Liver (tissue), 9 donors: ENCODE data around the gene CHD5. TPM values are rescaled to one million over a fixed set of nuclear protein-coding genes. Genes with fewer than 3 reads are reported as not detected.
A peak's percentile ranks its signal among the peaks of the same experiment; 100 is the strongest.

Experiments used
- DNase-seq: peaks from one replicate; pipeline ENCODE4 v3.0.0-alpha.2; 2017; ENCODE audit warnings: low spot score
- H3K27ac ChIP-seq, 2 donors: one replicate each; pipeline ENCODE4 v1.7.0; 2013; ENCODE audit warnings: inconsistent platforms in 2 of 2, low read length in 2 of 2, control low read depth in 1 of 2, low read depth in 1 of 2, mild to moderate bottlenecking in 1 of 2
- H3K27me3 ChIP-seq, 4 donors: one replicate each; pipeline versions ENCODE4 v1.6.1 to v1.7.0; 2013; ENCODE audit warnings: low read length in 3 of 4, inconsistent platforms in 1 of 4, mild to moderate bottlenecking in 1 of 4, moderate library complexity in 1 of 4; ENCODE audit not compliant: control insufficient read depth in 4 of 4, insufficient read depth in 4 of 4
- H3K36me3 ChIP-seq, 4 donors: one replicate each; pipeline versions ENCODE4 v1.6.1 to v1.7.0; 2013; ENCODE audit warnings: low read length in 3 of 4, mild to moderate bottlenecking in 3 of 4, low read depth in 1 of 4, moderate library complexity in 1 of 4; ENCODE audit not compliant: control insufficient read depth in 4 of 4, insufficient read depth in 3 of 4
- H3K4me1 ChIP-seq, 4 donors: one replicate each; pipeline versions ENCODE4 v1.6.1 to v1.7.0; 2013; ENCODE audit warnings: low read length in 3 of 4, mild to moderate bottlenecking in 3 of 4, moderate library complexity in 1 of 4; ENCODE audit not compliant: control insufficient read depth in 4 of 4, insufficient read depth in 4 of 4
- H3K4me3 ChIP-seq, 3 donors: one replicate each; pipeline versions ENCODE4 v1.6.1 to v1.7.0; 2013; ENCODE audit warnings: low read length in 3 of 3, control low read depth in 1 of 3, low read depth in 1 of 3, mild to moderate bottlenecking in 1 of 3
- H3K9ac ChIP-seq, 2 donors: one replicate each; pipeline ENCODE4 v1.7.0; 2013; ENCODE audit warnings: low read length in 2 of 2, mild to moderate bottlenecking in 2 of 2, moderate library complexity in 2 of 2, control low read depth in 1 of 2, low read depth in 1 of 2
- H3K9me3 ChIP-seq, 4 donors: one replicate each; pipeline versions ENCODE4 v1.6.1 to v1.7.0; 2013; ENCODE audit warnings: low read length in 3 of 4; ENCODE audit not compliant: control insufficient read depth in 4 of 4
- CTCF ChIP-seq: fragments of 150-350 bp; IDR thresholded peaks from 2 replicates; pipeline ENCODE4 v1.5.1; 2017; ENCODE audit warnings: improper control_type of control experiment, low read depth, low read length; ENCODE audit not compliant: missing input control
- EGR1 ChIP-seq, 2 donors: IDR thresholded peaks; 2 replicates each; pipeline ENCODE4 v1.6.1; 2016 to 2018; ENCODE audit warnings: antibody characterized with exemption in 2 of 2, low read depth in 2 of 2
- FOXA1 ChIP-seq: IDR thresholded peaks from 2 replicates; pipeline ENCODE4 v1.6.1; 2016; ENCODE audit warnings: antibody characterized with exemption
- FOXA2 ChIP-seq: IDR thresholded peaks from 2 replicates; pipeline ENCODE4 v1.6.1; 2016; ENCODE audit warnings: antibody characterized with exemption
- GABPA ChIP-seq, 2 donors: IDR thresholded peaks in 1 of 2; conservative IDR thresholded peaks in 1 of 2; 2 replicates each; pipeline ENCODE4 v1.6.1; 2016; ENCODE audit warnings: antibody characterized with exemption in 2 of 2, mild to moderate bottlenecking in 1 of 2, moderate library complexity in 1 of 2
- HNF4A ChIP-seq, 2 donors: conservative IDR thresholded peaks; 2 replicates each; pipeline ENCODE4 v1.6.1; 2016; ENCODE audit warnings: antibody characterized with exemption in 2 of 2, mild to moderate bottlenecking in 2 of 2
- HNF4G ChIP-seq: IDR thresholded peaks from 2 replicates; pipeline ENCODE4 v1.6.1; 2016; ENCODE audit warnings: antibody characterized with exemption
- JUND ChIP-seq, 2 donors: IDR thresholded peaks; 2 replicates each; pipeline ENCODE4 v1.6.1; 2016; ENCODE audit warnings: antibody characterized with exemption in 2 of 2
- NR2F2 ChIP-seq: IDR thresholded peaks from 2 replicates; pipeline ENCODE4 v1.6.1; 2016; ENCODE audit warnings: antibody characterized with exemption
- RAD21 ChIP-seq, 2 donors: IDR thresholded peaks; 2 replicates each; pipeline ENCODE4 v1.6.1; 2016; ENCODE audit warnings: antibody characterized with exemption in 2 of 2, mild to moderate bottlenecking in 2 of 2
- SP1 ChIP-seq: IDR thresholded peaks from 2 replicates; pipeline ENCODE4 v1.6.1; 2018; ENCODE audit warnings: antibody characterized with exemption, mild to moderate bottlenecking
- TAF1 ChIP-seq: conservative IDR thresholded peaks from 2 replicates; pipeline ENCODE4 v1.6.1; 2016; ENCODE audit warnings: antibody characterized with exemption, mild to moderate bottlenecking
- YY1 ChIP-seq: IDR thresholded peaks from 2 replicates; pipeline ENCODE4 v1.6.1; 2016; ENCODE audit warnings: antibody characterized with exemption, mild to moderate bottlenecking
- whole genome bisulfite sequencing: extraction: QIAGEN DNeasy Blood & Tissue Kit; methylation state at CpG from one replicate; pipeline ENCODE4 v1.1.7; 2013; 5-methylcytosine and 5-hydroxymethylcytosine counted together
- polyA plus RNA-seq, 2 donors: library from polyadenylated mRNA; stranded (reverse) in 1 of 2; unstranded in 1 of 2; fragments of 200-250 nt in 1 of 2; fragments of >200 nt in 1 of 2; fragmentation: Nextera tagmentation in 1 of 2; extraction: Ambion mirVana in 1 of 2; gene quantifications; one replicate each; pipeline versions ENCODE4 v1.2.1 to v1.2.3, GENCODE V29; 2013 to 2015
- total RNA-seq, 2 donors: library from RNA; depleted of rRNA; stranded (reverse); fragments of >200 nt; gene quantifications; one replicate each; pipeline ENCODE4 v1.2.3, GENCODE V29; 2014
- TF ChIP-seq, protein P1 (sequence below): IDR thresholded peaks from 2 replicates; pipeline ENCODE4 v1.6.1; 2016; ENCODE audit warnings: antibody characterized with exemption
- TF ChIP-seq, protein P2 (sequence below): IDR thresholded peaks from 2 replicates; pipeline ENCODE4 v1.6.1; 2016; ENCODE audit warnings: antibody characterized with exemption
- TF ChIP-seq, protein P3 (sequence below): IDR thresholded peaks from 2 replicates; pipeline ENCODE4 v1.6.1; 2016; ENCODE audit warnings: antibody characterized with exemption
- donor health status: healthy.
- donor health status: healthy.
- donor health status: healthy.
- donor health status: healthy.
- donor health status: healthy.

CHD5 gene
- total and polyA plus RNA-seq, 4 donors = under 0.01 to 0.08 TPM; not detected in 2

- no peak for TF ChIP-seq CTCF
- TF ChIP-seq JUND (IDR thresholded peaks at IDR 0.05) = no peak
- no peak for TF ChIP-seq RAD21 (IDR thresholded peaks at IDR 0.05)
- no peak for TF ChIP-seq GABPA (IDR thresholded peaks at IDR 0.05 in 1 of 2, conservative IDR thresholded peaks at IDR 0.05 in 1 of 2)
These were observed 50.8 kb downstream of the CHD5 start (continued) for GRCh38 chr1:6129313-6129712.

GRCh38 chr1:6128276-6129081 is 51.6 kb downstream of the CHD5 start:
- Histone ChIP-seq H3K9ac (no peak overlapping the region), H3K36me3 (no peaks in the 10 kb centered on the region), H3K27ac (no peak overlapping the region), H3K9me3 (peaks cover 0 to 6% (median 5%) of the 10 kb centered on the region in 4 donors), H3K4me1 (peaks cover 0 to 3% (median 0%) of the 10 kb centered on the region in 4 donors), H3K27me3 (peaks cover 0 to 4% (median 1%) of the 10 kb centered on the region in 4 donors), H3K4me3 (no peak overlapping the region)
- TF ChIP-seq FOXA1 (no peak), RAD21 (IDR thresholded peaks at IDR 0.05) (no peak), GABPA (IDR thresholded peaks at IDR 0.05 in 1 of 2, conservative IDR thresholded peaks at IDR 0.05 in 1 of 2) (no peak), HNF4G (no peak), SP1 (no peak), NR2F2 (no peak), EGR1 (IDR thresholded peaks at IDR 0.05; ENCODE audit: low read depth in 2 of 2) (no peak), TAF1 (no peak), HNF4A (conservative IDR thresholded peaks at IDR 0.05) (no peak)
- TF ChIP-seq, protein P1, sequence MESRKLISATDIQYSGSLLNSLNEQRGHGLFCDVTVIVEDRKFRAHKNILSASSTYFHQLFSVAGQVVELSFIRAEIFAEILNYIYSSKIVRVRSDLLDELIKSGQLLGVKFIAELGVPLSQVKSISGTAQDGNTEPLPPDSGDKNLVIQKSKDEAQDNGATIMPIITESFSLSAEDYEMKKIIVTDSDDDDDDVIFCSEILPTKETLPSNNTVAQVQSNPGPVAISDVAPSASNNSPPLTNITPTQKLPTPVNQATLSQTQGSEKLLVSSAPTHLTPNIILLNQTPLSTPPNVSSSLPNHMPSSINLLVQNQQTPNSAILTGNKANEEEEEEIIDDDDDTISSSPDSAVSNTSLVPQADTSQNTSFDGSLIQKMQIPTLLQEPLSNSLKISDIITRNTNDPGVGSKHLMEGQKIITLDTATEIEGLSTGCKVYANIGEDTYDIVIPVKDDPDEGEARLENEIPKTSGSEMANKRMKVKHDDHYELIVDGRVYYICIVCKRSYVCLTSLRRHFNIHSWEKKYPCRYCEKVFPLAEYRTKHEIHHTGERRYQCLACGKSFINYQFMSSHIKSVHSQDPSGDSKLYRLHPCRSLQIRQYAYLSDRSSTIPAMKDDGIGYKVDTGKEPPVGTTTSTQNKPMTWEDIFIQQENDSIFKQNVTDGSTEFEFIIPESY = no peak
- TF ChIP-seq, protein P2, sequence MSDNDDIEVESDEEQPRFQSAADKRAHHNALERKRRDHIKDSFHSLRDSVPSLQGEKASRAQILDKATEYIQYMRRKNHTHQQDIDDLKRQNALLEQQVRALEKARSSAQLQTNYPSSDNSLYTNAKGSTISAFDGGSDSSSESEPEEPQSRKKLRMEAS = no peak
- TF ChIP-seq, protein P3, sequence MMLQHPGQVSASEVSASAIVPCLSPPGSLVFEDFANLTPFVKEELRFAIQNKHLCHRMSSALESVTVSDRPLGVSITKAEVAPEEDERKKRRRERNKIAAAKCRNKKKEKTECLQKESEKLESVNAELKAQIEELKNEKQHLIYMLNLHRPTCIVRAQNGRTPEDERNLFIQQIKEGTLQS = no peak
- no peak for DNase-seq
- WGBS = 91% methylated on average over 34 of the region's 34 CpGs

DNA sequence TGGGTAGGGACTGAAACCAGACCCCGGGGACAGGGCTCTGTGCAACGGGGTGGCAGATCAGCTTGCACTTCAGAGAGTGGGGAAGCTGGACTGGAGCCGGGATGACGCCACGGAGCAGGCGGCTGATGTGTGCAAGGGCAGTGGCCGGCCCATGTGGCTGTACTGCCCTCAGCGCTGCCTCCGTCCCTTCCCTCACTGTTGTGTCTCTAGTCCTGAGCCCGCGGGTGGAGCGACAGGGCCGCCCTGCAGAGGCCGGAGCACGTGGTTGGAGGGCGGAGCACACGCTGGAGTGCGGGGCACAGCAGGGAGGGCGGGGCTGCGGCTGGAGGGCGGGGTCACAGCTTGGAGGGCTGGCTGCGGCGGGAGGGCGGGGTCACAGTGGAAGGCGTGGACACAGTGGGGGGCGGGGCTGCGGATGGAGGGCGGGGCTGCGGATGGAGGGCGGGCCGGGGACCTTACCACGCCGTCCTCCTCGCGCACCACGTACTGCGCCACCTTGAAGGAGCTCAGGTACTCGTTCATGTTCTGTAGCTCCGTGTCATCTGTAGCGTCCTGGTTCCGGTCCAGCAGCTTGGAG is 52.4 kb downstream of the CHD5 start:
- no peak overlapping the region for H3K4me3 ChIP-seq
- WGBS = 16% methylated on average over 41 of the region's 41 CpGs
- no peak overlapping the region for H3K27ac ChIP-seq
- peak; percentile 78 for DNase-seq
- H3K27me3 ChIP-seq = peaks cover 0 to 4% (median 1%) of the 10 kb centered on the region in 4 donors
- peaks cover 0 to 6% (median 5%) of the 10 kb centered on the region in 4 donors for H3K9me3 ChIP-seq
- no peak overlapping the region for H3K9ac ChIP-seq
- no peaks in the 10 kb centered on the region for H3K36me3 ChIP-seq
- H3K4me1 ChIP-seq = peaks cover 0 to 3% (median 0%) of the 10 kb centered on the region in 4 donors
- no peak for TF ChIP-seq FOXA2
- no peak for TF ChIP-seq HNF4A (conservative IDR thresholded peaks at IDR 0.05)
- TF ChIP-seq EGR1 (IDR thresholded peaks at IDR 0.05; ENCODE audit: low read depth in 2 of 2) = no peak
- TF ChIP-seq GABPA (IDR thresholded peaks at IDR 0.05 in 1 of 2, conservative IDR thresholded peaks at IDR 0.05 in 1 of 2) = no peak
- TF ChIP-seq, protein P1 = no peak
- no peak for TF ChIP-seq YY1
- no peak for TF ChIP-seq FOXA1
- no peak for TF ChIP-seq HNF4G
- TF ChIP-seq, protein P2 = no peak
- no peak for TF ChIP-seq RAD21 (IDR thresholded peaks at IDR 0.05)
- TF ChIP-seq JUND (IDR thresholded peaks at IDR 0.05) = no peak
- no peak for TF ChIP-seq TAF1
- TF ChIP-seq, protein P3 = no peak
